MV-4-11 (cell line): ENCODE measurements around the gene PIEZO2.
"Not testable (repeated sequence)": the region's sequence is repeated elsewhere in the genome, so short reads cannot be mapped to it uniquely, and the experiment has no call there.

Source experiments
- DNase-seq: peaks from one replicate; lab custom pipeline; 2025; lab: John Stamatoyannopoulos, UW

PIEZO2 gene

DNA sequence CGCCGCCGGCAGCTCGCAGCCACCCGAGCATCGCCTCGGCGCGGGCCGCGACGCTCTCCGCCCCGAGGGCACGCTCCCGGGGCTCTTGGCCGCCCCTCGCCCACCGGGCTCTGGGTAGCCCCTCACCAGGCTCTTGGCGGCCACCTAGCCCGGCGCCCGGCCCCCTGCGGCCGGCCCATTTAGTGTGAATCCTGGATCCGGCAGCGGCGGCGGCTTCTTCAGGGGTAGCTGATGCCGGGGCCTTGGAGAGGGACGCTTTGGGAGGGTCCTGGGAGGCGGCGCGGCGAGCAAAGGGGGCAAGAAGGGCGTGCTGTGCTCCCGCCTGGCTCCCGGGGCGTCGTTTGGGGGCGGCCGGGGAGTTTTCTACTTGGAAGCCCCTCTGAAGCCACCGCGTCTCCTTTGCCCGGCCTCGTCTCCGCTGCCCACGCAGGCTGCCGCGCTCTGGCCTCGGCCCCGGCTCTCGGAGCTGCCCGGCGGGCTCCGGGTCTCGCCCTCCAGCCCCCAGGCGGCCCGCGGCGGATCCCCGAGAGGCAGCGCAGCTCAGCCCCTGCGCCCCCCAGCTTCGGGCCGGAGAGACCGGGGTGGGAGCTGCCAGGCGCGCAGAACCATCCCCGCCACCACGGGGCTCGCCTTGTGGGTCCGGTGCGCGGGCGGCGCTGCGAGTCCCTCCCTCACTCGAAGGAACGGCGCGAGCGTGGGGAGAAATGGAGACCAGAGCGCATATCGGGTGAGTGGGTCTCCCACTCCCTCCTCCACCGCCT, 509 bp downstream of the PIEZO2 start:
- no peak for DNase-seq

GRCh38 chr18:11147962-11148679, 1.2 kb downstream of the PIEZO2 start:
- no peak for DNase-seq

DNA sequence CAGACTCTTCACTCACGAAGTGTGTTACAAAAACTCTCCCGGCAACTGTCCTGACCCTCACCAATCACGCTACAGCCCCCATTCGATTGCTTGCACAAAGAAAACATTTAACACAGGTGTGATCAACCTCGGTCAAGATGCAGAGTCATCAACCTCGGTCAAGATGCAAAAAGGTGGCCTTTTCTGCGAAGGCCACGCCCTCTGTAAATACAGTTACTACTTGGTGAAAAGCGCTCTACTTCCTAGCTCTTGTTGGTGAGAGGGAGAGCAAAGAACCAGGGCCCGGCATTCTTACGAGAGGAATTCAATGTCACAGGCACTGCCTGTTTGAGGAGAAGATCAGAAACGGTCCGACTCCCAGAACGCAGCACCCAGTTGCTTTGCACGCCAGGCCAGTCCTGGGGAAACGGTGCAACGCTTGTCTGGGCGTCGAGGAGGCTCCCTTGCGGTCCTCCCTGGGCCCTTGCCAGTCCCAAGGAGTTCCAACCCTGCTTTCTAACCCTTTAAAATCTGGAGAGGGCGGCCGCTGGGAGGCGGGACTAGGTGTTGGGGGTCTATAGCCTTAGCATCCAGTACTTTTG, 1.9 kb downstream of the PIEZO2 start:
- no peak for DNase-seq

DNA sequence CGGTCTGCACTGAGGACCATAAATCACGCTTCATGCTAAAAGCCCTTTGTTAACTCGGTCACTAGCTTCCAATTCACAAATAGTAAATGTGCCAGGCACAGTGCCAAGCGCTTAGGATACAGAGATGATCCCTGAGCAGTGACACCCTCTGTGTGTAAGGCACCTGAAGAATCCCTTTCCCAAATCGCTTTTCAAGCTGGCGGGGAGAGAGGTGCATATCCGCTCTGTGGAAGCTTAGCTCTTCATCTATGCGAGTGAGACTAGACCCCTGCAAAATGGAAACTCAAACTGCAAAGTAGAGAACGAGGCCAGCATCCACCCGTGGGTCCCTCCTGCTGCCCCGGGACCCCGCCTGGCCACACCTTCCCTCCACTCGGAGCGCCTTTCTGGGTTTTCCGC, 2.4 kb downstream of the PIEZO2 start:
- no peak for DNase-seq

DNA sequence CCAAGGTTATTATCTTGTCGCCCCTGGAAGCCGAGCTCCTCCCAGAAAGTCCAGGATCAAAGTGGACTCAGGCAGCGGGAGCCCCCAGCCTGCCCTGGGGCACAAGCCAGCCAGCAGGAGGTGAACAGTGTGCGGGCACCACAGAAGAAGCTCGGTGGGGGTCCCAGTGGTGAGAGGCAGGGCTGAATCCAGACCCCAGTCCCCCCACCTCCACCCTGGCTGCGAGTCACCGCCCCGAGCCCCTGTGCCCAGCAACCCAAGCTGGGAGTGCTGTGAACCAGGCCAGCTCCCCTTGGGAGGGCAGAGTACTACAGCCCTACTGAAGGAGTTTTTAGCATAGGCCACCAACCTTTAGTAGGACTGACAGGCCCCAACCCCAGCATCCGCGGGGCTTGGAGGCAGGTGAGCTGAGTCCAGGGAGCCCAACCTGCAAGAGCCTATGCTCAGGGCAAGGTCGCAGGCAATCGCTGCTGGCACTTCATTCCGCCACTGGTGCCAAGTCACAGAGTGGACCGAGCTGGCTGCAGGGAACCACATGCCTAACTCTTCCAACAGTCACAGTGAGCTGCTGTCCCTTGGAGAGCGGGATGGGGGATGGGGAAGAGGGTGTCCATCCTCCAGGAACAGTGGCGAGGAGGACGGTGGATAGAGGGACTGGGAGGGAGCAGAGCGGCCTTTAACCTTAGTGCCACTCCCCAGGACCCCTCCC, 3.0 kb downstream of the PIEZO2 start:
- DNase-seq = no peak

DNA sequence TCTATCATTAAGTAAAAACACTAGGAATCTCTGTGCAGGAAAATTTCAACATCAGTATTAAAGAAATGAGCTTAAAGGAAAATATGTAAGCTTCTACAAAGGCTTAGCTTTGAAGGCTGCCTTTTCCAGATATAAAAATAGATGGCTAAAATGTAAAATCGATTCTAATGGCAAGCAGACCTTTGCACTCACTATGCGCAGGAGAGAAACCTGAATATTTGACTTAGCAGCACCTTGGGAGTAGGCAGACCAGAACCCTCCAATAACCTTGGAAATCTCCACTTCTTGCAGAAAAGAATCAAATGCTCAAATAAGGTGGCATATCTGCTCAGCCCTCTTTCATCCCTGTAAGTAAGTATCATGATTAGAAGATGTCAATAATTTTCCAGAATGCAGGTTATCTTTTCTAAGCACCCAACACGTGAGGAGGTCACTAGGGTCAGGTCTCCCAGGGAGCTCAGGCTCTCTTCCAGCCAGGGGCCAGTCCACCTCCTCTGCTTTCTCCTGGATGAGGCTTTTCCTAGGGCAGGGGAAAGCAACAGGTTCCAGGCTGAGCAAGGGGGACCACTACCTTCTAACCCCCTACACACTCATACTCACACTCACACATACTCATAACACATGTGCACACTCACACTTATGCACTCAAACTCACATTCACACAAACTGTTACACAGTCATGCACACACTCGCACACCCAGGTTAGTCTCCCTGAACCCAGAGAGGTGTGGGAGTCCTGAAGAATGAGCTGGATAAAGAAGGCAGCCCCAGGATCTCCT, 3.8 kb downstream of the PIEZO2 start:
- DNase-seq = no peak

DNA sequence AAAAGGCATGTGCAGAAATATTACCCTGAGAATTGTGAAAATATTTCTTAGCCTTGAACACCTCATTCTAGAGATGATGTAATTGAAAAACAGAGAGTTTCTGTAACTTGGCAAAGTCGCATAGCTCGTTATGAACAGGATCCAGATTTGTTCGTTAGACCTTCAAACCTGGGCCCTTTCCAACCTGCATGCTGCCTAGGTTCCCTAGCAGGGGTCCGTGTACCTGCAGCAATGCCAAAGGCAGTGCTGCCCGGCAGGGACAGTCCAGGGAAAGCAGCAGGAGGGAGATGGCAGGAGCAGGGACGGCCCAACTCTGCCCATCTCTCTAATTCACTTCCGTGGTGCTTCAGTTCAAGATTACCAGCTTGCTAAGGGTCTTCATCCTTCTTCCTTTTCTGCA, 12.0 kb downstream of the PIEZO2 start:
- DNase-seq = no peak

DNA sequence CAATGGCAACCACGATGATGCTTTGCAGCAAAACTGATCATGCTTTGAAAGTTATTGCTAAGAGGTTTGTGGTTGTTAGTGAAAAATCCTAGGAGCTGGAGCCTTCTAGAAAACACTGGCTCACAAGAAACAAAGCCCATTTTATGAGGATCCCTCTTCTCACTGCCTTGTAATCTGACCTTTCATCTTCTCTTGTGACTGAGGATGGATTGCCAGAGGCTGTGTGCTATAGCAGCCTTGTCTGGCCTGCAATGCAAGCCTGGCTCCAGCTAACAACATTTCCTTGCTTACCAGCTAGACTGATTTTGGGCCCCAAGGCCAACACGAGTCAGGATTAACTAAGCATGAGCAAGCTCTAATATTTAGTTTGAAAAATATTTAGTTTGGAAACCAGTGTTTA, 13.1 kb downstream of the PIEZO2 start:
- DNase-seq = no peak

DNA sequence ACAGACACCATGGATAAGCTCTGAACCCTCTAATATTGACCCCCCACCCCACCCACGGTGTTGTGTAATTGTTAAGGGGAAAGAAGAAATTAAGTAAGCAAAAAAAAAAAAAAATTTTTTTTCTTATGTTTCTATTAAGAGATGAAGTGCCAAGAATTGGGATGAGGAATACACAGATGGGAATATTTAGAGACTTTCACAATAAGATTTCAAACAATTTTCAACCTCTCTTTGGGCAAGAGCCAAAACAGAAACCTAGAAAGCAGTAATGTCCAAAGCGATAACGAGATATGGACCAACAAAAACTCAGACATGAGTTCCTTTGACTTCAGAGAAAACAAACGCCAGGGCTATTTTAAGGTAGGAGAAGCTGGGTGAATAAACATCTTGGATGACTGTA, 14.4 kb downstream of the PIEZO2 start:
- no peak for DNase-seq

- DNase-seq = not testable (repeated sequence)
Measured at GRCh38 chr18:11129059-11129458, 20.3 kb downstream of the PIEZO2 start.

- no peak for DNase-seq
Measured at GRCh38 chr18:11125492-11126315, 23.7 kb downstream of the PIEZO2 start.

- no peak for DNase-seq
Measured at GRCh38 chr18:11124054-11124453, 25.3 kb downstream of the PIEZO2 start.

DNA sequence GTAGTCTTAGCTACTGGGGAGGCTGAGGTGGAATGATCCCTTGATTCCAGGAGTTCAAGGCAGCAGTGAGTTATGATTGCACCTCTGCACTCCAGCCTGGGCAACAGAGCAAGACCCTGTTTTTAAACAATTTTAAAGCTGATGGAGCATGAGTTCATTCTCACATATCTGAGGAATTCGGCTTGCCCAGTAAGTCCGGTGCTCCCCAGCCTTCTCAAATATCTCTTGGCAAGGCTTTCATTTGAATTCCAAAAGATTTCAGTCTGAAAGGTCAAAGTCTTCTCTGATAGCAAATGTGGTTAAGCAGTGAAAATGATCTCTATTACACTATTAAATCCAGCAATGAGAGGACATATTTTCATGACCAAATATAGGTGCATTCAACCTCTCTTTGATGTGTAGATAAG, 27.9 kb downstream of the PIEZO2 start:
- no peak for DNase-seq

DNA sequence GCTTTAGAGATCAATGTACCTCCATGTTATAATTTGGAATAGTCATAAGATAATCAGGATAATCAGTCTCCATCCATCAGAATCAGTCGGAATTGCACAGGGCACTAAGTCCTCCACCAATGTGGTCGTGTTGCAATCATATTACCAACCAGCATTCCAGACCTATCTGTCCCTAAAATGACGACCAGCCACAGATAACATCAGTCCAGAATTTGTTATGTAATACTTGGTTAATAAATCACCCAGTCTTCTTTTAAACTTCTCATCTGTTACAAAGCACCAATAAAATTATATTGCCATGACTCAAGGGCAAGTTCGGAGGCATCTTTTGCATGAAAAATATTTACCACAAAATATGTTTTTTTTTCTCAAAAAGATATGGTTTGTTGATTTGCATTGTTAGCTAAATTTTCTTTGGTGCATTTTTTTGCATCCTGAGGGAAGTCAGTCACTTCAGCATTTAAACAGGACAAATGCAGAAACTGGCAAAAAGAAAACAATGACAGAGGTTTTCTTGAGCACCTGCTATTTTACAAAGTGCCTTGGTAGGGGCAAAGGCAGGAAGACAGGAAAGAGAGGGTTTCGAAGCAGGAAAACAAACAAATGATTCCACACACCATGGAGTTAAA, 29.3 kb downstream of the PIEZO2 start:
- DNase-seq = no peak

DNA sequence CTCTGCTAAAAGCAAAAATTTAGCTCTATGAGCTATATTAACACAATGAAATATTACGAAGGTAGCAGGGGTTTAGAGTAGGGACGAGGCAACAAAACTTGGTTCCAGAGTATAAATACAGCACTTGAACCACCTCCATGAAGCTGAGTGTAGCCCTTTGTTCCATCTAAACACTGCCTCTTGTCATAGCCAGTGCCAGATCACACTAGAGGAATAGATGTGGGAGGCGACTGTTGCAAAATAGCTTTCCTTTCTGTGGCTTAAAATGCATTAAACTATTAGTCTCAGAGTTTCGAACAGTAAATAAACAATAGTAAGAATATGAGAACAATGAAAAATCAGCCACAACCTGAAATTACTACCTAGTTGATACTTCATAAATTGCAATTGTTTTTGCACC, 29.8 kb downstream of the PIEZO2 start:
- no peak for DNase-seq

DNA sequence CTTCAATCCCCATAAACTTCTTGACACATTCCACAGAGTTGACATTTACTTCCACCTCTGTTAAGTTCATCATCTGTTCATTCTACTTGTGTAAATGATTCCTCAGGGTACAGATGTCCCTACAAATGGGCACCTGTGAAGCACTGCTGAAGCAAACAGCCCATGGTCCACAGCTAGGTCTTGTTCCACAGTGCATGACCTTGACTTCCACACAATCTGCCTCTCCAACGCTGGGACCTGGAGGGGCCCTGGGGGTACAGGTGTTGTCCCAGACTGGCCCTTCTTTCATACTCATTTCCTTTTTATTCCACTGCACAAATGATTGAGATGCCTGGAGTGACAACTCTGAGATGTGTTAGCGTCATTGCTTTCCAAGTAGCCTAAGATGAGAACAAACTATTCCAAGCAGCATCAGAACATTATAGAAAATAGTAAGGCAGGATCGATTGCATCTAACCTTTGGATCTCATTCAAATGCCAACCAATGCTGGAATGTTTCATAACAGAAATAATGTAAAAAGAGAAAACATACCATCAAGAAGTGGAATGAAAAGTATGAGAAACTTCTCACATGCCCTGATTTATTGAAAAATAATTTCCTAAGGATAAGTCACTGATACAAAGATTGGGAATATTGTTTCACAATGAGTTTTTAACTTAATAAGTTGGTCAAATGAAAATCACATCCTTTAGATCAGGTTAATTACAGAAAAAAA, 31.2 kb downstream of the PIEZO2 start:
- DNase-seq = no peak

DNA sequence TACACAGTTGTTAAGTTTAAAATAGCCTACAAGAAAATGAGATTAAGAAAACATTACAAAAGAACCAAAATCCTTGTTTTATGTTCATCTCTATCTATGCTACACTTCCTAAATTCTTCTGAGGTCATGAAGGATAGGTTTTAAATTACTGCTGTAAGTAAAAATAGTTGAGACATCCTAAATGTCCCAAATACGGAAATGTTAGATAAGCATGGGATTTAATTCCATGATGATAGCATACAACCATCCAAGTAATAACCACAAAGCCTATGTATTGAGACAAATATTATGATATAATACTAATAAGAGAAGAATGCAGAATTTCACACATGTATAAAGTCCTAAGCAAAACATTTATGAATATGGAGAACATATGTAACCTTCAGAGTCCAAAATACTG, 34.1 kb downstream of the PIEZO2 start:
- no peak for DNase-seq

DNA sequence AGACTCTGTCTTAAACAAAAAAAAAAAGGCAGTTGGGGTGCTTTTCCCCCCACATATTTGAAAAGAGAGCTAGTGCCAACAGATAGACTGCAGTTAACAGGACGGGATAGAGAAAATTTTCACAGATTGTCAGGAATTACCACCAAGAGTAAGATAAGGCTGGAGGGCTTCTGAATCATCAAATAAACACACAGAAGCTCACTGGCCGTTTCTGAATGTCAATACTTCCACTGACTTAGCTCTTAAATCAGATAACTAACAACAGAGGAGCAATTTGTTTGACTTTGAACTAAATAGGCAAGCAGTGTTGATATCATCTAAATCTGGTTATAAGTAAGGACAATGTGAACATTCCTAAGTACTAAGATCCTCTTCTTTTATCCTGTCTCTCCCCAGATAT, 34.7 kb downstream of the PIEZO2 start:
- DNase-seq = no peak

DNA sequence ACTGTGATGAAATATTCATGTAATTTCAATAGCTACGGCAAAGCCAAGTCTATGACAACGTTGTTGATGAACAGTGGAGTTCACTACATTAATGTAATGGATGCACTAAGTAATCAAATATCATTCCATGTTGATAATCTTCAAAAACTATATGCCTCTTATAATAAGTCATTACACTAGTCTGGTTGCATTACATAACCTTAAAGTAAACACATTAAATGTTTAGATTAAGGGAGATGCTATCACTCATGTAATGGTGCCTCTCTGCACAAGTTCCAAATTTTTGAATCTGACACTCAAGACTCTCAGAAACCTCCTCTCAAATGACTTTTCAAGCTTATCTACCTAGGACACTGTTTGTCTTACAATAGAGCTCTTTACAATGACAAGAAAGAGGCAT, 35.4 kb downstream of the PIEZO2 start:
- no peak for DNase-seq

DNA sequence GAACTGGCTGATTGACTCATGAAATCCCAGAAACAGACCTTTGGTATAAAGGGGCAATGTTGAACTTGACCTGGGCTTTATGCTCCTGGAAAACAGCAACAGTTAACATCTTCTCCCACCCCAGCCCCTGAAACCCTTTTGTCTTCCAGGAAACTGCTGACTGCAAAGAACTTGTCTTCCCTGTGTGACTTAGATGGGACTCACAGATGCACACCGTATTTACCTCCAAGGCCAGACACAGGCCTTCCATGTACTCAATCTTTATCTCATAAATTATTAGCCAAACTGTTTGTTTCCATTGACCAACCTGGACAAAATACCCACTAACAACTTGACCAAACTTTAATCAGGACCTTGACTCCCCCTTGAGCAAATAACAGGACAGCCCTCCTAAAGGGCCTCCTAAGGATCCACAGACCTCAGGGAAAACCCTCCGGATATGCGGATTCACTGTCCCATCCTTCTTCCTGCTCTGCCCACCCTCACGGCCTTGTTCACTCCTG, 36.3 kb downstream of the PIEZO2 start:
- no peak for DNase-seq
